ENCODE results near the gene MT1HL1.

Gene MT1HL1

GRCh38 chr1:237004116-237004515, at the start of gene MT1HL1:
TSS of gene MT1HL1 (minus strand) at chr1:237004441. CDS start at chr1:237004372, 69 bp downstream.
- Histone ChIP-seq H3K9me3 (ENCODE audit: control insufficient read depth, low read length) (no peaks in the 10 kb centered on the region), H3K4me3 (ENCODE audit: low read length) (no peak within 1 kb of the TSS), H3K9ac (ENCODE audit: low read length) (no peak within 1 kb of the TSS), H3K4me1 (ENCODE audit: control insufficient read depth, insufficient read depth, low read length) (no peaks in the 10 kb centered on the region), H3K36me3 (ENCODE audit: control insufficient read depth, insufficient read depth, low read length) (no peaks in the 10 kb centered on the region), H3K27me3 (ENCODE audit: control insufficient read depth, insufficient read depth, low read length) (no peaks in the 10 kb centered on the region)

- no peaks in the 10 kb centered on the region for H3K27me3 ChIP-seq (ENCODE audit: control insufficient read depth, insufficient read depth, low read length)
- H3K4me1 ChIP-seq (ENCODE audit: control insufficient read depth, insufficient read depth, low read length) = no peaks in the 10 kb centered on the region
- no peaks in the 10 kb centered on the region for H3K9me3 ChIP-seq (ENCODE audit: control insufficient read depth, low read length)
- H3K9ac ChIP-seq (ENCODE audit: low read length) = no peak overlapping the region
- no peak overlapping the region for H3K4me3 ChIP-seq (ENCODE audit: low read length)
- H3K36me3 ChIP-seq (ENCODE audit: control insufficient read depth, insufficient read depth, low read length) = no peaks in the 10 kb centered on the region
These were observed 46.7 kb upstream of the MT1HL1 start for GRCh38 chr1:237050915-237051314.

- Histone ChIP-seq H3K36me3 (ENCODE audit: control insufficient read depth, insufficient read depth, low read length) (no peaks in the 10 kb centered on the region), H3K4me1 (ENCODE audit: control insufficient read depth, insufficient read depth, low read length) (no peaks in the 10 kb centered on the region), H3K9me3 (ENCODE audit: control insufficient read depth, low read length) (no peaks in the 10 kb centered on the region), H3K9ac (ENCODE audit: low read length) (no peak overlapping the region), H3K4me3 (ENCODE audit: low read length) (no peak overlapping the region), H3K27me3 (ENCODE audit: control insufficient read depth, insufficient read depth, low read length) (no peaks in the 10 kb centered on the region)
These were observed 45.9 kb upstream of the MT1HL1 start for GRCh38 chr1:237050185-237050584.

DNA sequence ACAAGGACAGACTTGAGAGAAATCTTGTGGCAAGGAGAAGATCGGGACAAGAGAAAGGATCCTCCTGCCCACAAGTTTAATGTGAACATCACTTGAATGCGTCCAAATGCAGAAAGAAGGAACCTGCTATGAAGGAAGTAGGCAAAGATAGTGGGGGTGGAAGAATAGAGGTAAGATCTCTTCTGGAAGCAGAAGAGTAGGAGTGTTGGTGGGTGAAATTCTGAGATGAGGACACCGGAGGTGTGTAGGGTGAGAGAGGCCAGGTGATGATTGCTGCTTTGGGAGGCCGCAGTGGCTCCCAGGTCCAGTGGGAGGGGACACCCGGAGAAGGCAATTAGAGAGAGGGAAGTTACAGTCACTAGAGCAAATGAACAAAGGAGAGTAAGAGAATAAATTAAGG, 44.6 kb upstream of the MT1HL1 start:
- no peaks in the 10 kb centered on the region for H3K9me3 ChIP-seq (ENCODE audit: control insufficient read depth, low read length)
- no peaks in the 10 kb centered on the region for H3K4me1 ChIP-seq (ENCODE audit: control insufficient read depth, insufficient read depth, low read length)
- no peak overlapping the region for H3K4me3 ChIP-seq (ENCODE audit: low read length)
- H3K27me3 ChIP-seq (ENCODE audit: control insufficient read depth, insufficient read depth, low read length) = peaks cover 7% of the 10 kb centered on the region
- H3K9ac ChIP-seq (ENCODE audit: low read length) = no peak overlapping the region
- no peaks in the 10 kb centered on the region for H3K36me3 ChIP-seq (ENCODE audit: control insufficient read depth, insufficient read depth, low read length)

- H3K4me1 ChIP-seq (ENCODE audit: control insufficient read depth, insufficient read depth, low read length) = no peaks in the 10 kb centered on the region
- peaks cover 26% of the 10 kb centered on the region for H3K27me3 ChIP-seq (ENCODE audit: control insufficient read depth, insufficient read depth, low read length)
- H3K4me3 ChIP-seq (ENCODE audit: low read length) = no peak overlapping the region
- H3K9ac ChIP-seq (ENCODE audit: low read length) = no peak overlapping the region
- no peaks in the 10 kb centered on the region for H3K9me3 ChIP-seq (ENCODE audit: control insufficient read depth, low read length)
- H3K36me3 ChIP-seq (ENCODE audit: control insufficient read depth, insufficient read depth, low read length) = no peaks in the 10 kb centered on the region
These were observed 41.2 kb upstream of the MT1HL1 start for GRCh38 chr1:237045278-237046016.

DNA sequence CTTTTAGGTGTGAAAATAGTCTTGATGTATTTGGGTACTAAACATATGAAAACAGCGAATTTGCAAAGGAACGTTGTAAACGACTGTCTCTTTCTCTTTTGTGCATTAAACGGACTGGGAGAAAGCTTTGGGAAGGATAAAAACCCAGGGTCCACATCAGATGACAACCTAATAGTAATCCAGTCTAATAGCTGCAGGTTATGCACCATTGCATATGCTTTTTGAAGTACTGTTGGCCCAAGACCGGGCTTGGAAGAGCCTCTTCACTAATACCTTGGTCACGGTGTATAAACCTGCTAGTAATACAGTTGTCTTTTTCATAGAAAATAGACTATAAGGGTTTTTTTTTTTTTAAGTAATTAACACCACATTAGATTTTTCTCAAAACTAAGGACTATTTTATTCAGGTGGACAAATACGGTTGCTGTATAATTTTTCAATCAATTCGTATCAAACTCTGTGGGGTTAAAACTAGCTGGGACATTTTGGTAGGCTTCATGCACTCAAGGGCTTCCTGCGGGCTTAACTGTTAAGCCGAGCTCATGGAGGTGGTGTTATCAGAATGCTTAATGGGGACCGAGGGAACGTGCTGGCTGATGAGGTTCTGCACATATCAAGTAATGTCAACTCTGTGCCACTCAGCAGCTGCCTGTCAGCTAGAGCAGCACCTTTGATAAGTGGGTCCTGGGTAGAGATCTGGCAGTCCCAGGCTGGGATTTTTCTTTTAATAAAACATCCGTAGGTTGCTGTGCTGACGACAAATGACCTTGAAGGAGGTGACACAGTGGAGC, 39.8 kb upstream of the MT1HL1 start:
- H3K9me3 ChIP-seq (ENCODE audit: control insufficient read depth, low read length) = no peaks in the 10 kb centered on the region
- H3K36me3 ChIP-seq (ENCODE audit: control insufficient read depth, insufficient read depth, low read length) = no peaks in the 10 kb centered on the region
- no peak overlapping the region for H3K9ac ChIP-seq (ENCODE audit: low read length)
- H3K4me3 ChIP-seq (ENCODE audit: low read length) = no peak overlapping the region
- H3K27me3 ChIP-seq (ENCODE audit: control insufficient read depth, insufficient read depth, low read length) = peaks cover 26% of the 10 kb centered on the region
- H3K4me1 ChIP-seq (ENCODE audit: control insufficient read depth, insufficient read depth, low read length) = no peaks in the 10 kb centered on the region

DNA sequence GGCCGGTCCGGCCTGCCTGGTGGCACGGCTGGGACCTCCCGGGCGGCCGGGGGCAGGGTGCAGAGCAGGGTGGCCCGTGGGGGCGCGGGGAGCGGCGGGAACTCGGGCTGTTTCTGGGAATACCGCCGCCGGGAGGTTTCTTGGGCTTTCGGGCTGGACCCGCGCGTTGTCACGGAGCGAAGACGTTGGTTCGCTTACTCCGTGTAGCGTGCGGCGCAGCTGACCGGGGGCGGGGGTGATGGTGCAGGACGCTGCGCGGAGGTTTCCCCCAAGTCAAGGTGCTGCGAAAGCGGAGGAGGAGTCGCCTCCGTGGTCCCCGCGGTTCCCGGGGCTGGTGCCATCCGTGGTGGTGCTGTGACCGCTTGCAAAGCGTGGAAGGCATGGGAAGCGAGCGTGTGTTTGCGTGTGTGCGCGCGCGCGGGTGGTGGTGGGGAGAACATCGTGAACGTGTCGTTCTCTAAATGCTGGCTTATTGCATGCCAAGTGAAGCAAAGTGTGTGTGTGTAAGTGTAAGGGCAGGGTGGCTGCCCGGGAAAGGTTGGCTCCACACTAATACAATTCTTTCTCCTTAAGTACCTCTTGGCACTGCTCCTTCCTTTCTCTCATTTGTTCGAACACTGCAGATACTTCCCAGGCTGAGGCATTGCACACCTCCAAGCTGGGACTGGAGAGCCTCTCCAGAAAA, 38.8 kb upstream of the MT1HL1 start:
- Histone ChIP-seq H3K4me3 (ENCODE audit: low read length) (no peak overlapping the region), H3K9me3 (ENCODE audit: control insufficient read depth, low read length) (no peaks in the 10 kb centered on the region), H3K27me3 (ENCODE audit: control insufficient read depth, insufficient read depth, low read length) (peaks cover 26% of the 10 kb centered on the region), H3K4me1 (ENCODE audit: control insufficient read depth, insufficient read depth, low read length) (no peaks in the 10 kb centered on the region), H3K36me3 (ENCODE audit: control insufficient read depth, insufficient read depth, low read length) (no peaks in the 10 kb centered on the region), H3K9ac (ENCODE audit: low read length) (no peak overlapping the region)

DNA sequence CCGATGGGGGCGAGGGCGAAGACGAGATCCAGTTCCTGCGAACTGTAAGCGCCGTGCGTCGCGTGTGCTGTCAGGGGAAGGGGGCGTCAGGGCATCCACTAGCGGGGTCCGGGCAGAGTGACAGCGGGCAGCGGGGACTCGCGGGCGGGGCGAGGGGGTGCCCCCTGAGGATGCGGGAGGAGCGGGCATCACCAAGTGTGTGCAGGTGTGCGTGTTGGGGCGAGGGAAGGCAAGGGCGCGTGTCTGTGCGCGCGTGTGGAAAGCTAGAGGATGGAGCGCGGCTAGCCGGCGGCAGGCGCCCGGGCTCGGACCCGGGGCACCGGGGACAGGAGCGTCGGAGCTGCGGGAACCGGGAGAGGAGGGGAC, 38.3 kb upstream of the MT1HL1 start:
- peaks cover 26% of the 10 kb centered on the region for H3K27me3 ChIP-seq (ENCODE audit: control insufficient read depth, insufficient read depth, low read length)

GRCh38 chr1:237041795-237042525, 37.7 kb upstream of the MT1HL1 start, which contains the start of gene RYR2:
TSS of gene RYR2 (plus strand) at chr1:237042184. CDS start at chr1:237042522, 338 bp downstream.
- H3K4me1 ChIP-seq (ENCODE audit: control insufficient read depth, insufficient read depth, low read length) = no peaks in the 10 kb centered on the region
- H3K4me3 ChIP-seq (ENCODE audit: low read length) = no peak within 1 kb of the TSS
- H3K9ac ChIP-seq (ENCODE audit: low read length) = no peak within 1 kb of the TSS
- peaks cover 26% of the 10 kb centered on the region for H3K27me3 ChIP-seq (ENCODE audit: control insufficient read depth, insufficient read depth, low read length)
- H3K36me3 ChIP-seq (ENCODE audit: control insufficient read depth, insufficient read depth, low read length) = no peaks in the 10 kb centered on the region
- no peaks in the 10 kb centered on the region for H3K9me3 ChIP-seq (ENCODE audit: control insufficient read depth, low read length)

More for the DNA sequence above, 38.3 kb upstream of the MT1HL1 start:
- H3K9ac ChIP-seq (ENCODE audit: low read length) = no peak overlapping the region
- no peaks in the 10 kb centered on the region for H3K4me1 ChIP-seq (ENCODE audit: control insufficient read depth, insufficient read depth, low read length)
- no peaks in the 10 kb centered on the region for H3K9me3 ChIP-seq (ENCODE audit: control insufficient read depth, low read length)
- H3K36me3 ChIP-seq (ENCODE audit: control insufficient read depth, insufficient read depth, low read length) = no peaks in the 10 kb centered on the region
- H3K4me3 ChIP-seq (ENCODE audit: low read length) = no peak overlapping the region

GRCh38 chr1:237041461-237041794, 37.2 kb upstream of the MT1HL1 start:
- Histone ChIP-seq H3K27me3 (ENCODE audit: control insufficient read depth, insufficient read depth, low read length) (peaks cover 26% of the 10 kb centered on the region), H3K4me3 (ENCODE audit: low read length) (no peak overlapping the region), H3K9ac (ENCODE audit: low read length) (no peak overlapping the region), H3K9me3 (ENCODE audit: control insufficient read depth, low read length) (no peaks in the 10 kb centered on the region), H3K4me1 (ENCODE audit: control insufficient read depth, insufficient read depth, low read length) (no peaks in the 10 kb centered on the region), H3K36me3 (ENCODE audit: control insufficient read depth, insufficient read depth, low read length) (no peaks in the 10 kb centered on the region)

GRCh38 chr1:237040823-237041222, 36.6 kb upstream of the MT1HL1 start:
- Histone ChIP-seq H3K4me3 (ENCODE audit: low read length) (no peak overlapping the region), H3K36me3 (ENCODE audit: control insufficient read depth, insufficient read depth, low read length) (no peaks in the 10 kb centered on the region), H3K4me1 (ENCODE audit: control insufficient read depth, insufficient read depth, low read length) (no peaks in the 10 kb centered on the region), H3K9ac (ENCODE audit: low read length) (no peak overlapping the region), H3K9me3 (ENCODE audit: control insufficient read depth, low read length) (no peaks in the 10 kb centered on the region), H3K27me3 (ENCODE audit: control insufficient read depth, insufficient read depth, low read length) (peaks cover 26% of the 10 kb centered on the region)
